H1 (cell line): Measurements from ENCODE around the gene LPCAT1. TPM values are rescaled to one million over a fixed set of nuclear protein-coding genes. Genes with fewer than 3 reads are reported as not detected.

Experiments
- CTCF ChIA-PET: fragments of 300-600 bp; sonication (Branson Sonifier 250); formaldehyde crosslinking; loops from one replicate; lab custom pipeline; 2021; ENCODE audit not compliant: partially characterized antibody; lab: Charles Lee
- POLR2A ChIA-PET: fragments of 300-600 bp; sonication (Branson Sonifier 250); formaldehyde crosslinking; loops from one replicate; lab custom pipeline; 2021; ENCODE audit warnings: inconsistent platforms; ENCODE audit not compliant: partially characterized antibody; lab: Charles Lee
- DNase-seq, 2 experiments: peaks; one replicate each; pipeline versions ENCODE4 v3.0.0 to v3.0.0-alpha.2; 2010 to 2022; ENCODE audit warnings: low spot score in 2 of 2, low read depth in 1 of 2, mixed read lengths in 1 of 2
- FAIRE-seq: peaks from 2 replicates; lab custom pipeline; 2011; peaks lifted over from hg19 to GRCh38; lab: Jason Lieb, UNC
- H2AFZ ChIP-seq: 2 replicates; pipeline ENCODE4 v1.8.1; 2012; ENCODE audit warnings: low read length, inconsistent platforms
- H2AK5ac ChIP-seq: 2 replicates; pipeline ENCODE4 v1.6.1; 2013; ENCODE audit warnings: low read depth, low read length
- H2BK120ac ChIP-seq: replicated peaks from 2 replicates; pipeline ENCODE3; 2013; ENCODE audit warnings: low read depth, low read length, inconsistent platforms
- H2BK12ac ChIP-seq: 2 replicates; pipeline ENCODE4 v1.6.1; 2013; ENCODE audit warnings: low read depth, low read length
- H2BK15ac ChIP-seq: 2 replicates; pipeline ENCODE4 v1.6.1; 2013; ENCODE audit warnings: low read length
- H2BK20ac ChIP-seq: 2 replicates; pipeline ENCODE4 v1.6.1; 2013; ENCODE audit warnings: low read length
- H2BK5ac ChIP-seq: 2 replicates; pipeline ENCODE4 v1.6.1; 2013; ENCODE audit warnings: low read depth, low read length
- H3K14ac ChIP-seq: 2 replicates; pipeline ENCODE4 v1.6.1; 2013; ENCODE audit warnings: inconsistent platforms; ENCODE audit not compliant: insufficient read length
- H3K18ac ChIP-seq: 2 replicates; pipeline ENCODE4 v1.6.1; 2013; ENCODE audit warnings: low read length; ENCODE audit errors: extremely low read depth
- H3K23ac ChIP-seq: 2 replicates; pipeline ENCODE4 v1.6.1; 2013; ENCODE audit warnings: inconsistent platforms; ENCODE audit not compliant: insufficient read length
- H3K23me2 ChIP-seq: 2 replicates; pipeline ENCODE4 v1.6.1; 2013; ENCODE audit warnings: low read depth, low read length
- H3K27ac ChIP-seq: 2 replicates; pipeline ENCODE4 v1.6.1; 2011; ENCODE audit warnings: low read depth, low read length, inconsistent platforms
- H3K27me3 ChIP-seq, 4 experiments: replicated peaks in 1 of 4; 1 replicate in 1 of 4; 2 replicates in 3 of 4; pipeline versions ENCODE4 v1.6.1 to v1.8.1; 2011 to 2013; ENCODE audit warnings: low read length in 3 of 4, mild to moderate bottlenecking in 3 of 4, inconsistent platforms in 2 of 4, mixed read lengths in 2 of 4, moderate library complexity in 1 of 4; ENCODE audit not compliant: control insufficient read depth in 3 of 4, insufficient read depth in 3 of 4; ENCODE audit errors: extremely low read depth in 1 of 4
- H3K36me3 ChIP-seq, 4 experiments: 2 replicates each; pipeline versions ENCODE4 v1.6.1 to v1.8.1; 2011 to 2013; ENCODE audit warnings: mild to moderate bottlenecking in 4 of 4, low read length in 3 of 4, moderate library complexity in 2 of 4, control low read depth in 1 of 4, inconsistent platforms in 1 of 4; ENCODE audit not compliant: insufficient read depth in 4 of 4, control insufficient read depth in 2 of 4
- H3K4ac ChIP-seq: replicated peaks from 2 replicates; pipeline ENCODE3; 2013; ENCODE audit warnings: low read length, low read depth, mixed read lengths, inconsistent platforms; ENCODE audit not compliant: insufficient read length
- H3K4me1 ChIP-seq, 4 experiments: replicated peaks in 1 of 4; 1 replicate in 1 of 4; 2 replicates in 3 of 4; pipeline versions ENCODE4 v1.6.1 to v1.8.1; 2011 to 2013; ENCODE audit warnings: low read length in 3 of 4, inconsistent platforms in 2 of 4, mixed read lengths in 1 of 4; ENCODE audit not compliant: insufficient read depth in 4 of 4, control insufficient read depth in 3 of 4
- H3K4me2 ChIP-seq, 2 experiments: 2 replicates each; pipeline versions ENCODE4 v1.6.1 to v1.8.1; 2011 to 2013; ENCODE audit warnings: low read depth in 2 of 2, low read length in 2 of 2, control low read depth in 1 of 2, inconsistent platforms in 1 of 2, mild to moderate bottlenecking in 1 of 2; ENCODE audit not compliant: insufficient read depth in 1 of 2
- H3K4me3 ChIP-seq, 4 experiments: fragments of 200-600, 300-600 bp in 1 of 4; sonication (generic), shearing (Covaris generic), sonication (Bioruptor Twin) in 1 of 4; 2 replicates each; pipeline versions ENCODE4 v1.5.1 to v1.8.1; 2011 to 2016; ENCODE audit warnings: low read length in 4 of 4, low read depth in 3 of 4, control low read depth in 2 of 4, inconsistent platforms in 2 of 4, mild to moderate bottlenecking in 2 of 4, mixed read lengths in 1 of 4, moderate library complexity in 1 of 4; ENCODE audit not compliant: insufficient read depth in 2 of 4; ENCODE audit errors: extremely low read depth in 1 of 4
- H3K56ac ChIP-seq: replicated peaks from 2 replicates; pipeline ENCODE3; 2013; ENCODE audit warnings: low read depth, mild to moderate bottlenecking, mixed read lengths, low read length, inconsistent platforms; ENCODE audit not compliant: insufficient read length
- H3K79me1 ChIP-seq: 2 replicates; pipeline ENCODE4 v1.6.1; 2013; ENCODE audit warnings: low read depth, low read length, control low read depth
- H3K79me2 ChIP-seq, 2 experiments: 2 replicates each; pipeline versions ENCODE4 v1.6.1 to v1.8.1; 2012 to 2013; ENCODE audit warnings: low read length in 2 of 2, mild to moderate bottlenecking in 2 of 2, inconsistent platforms in 1 of 2; ENCODE audit not compliant: insufficient read depth in 2 of 2, control insufficient read depth in 1 of 2
- H3K9ac ChIP-seq, 4 experiments: replicated peaks in 1 of 4; 1 replicate in 1 of 4; 2 replicates in 3 of 4; pipeline versions ENCODE4 v1.6.1 to v1.8.1; 2011 to 2013; ENCODE audit warnings: low read depth in 3 of 4, low read length in 3 of 4, control low read depth in 2 of 4, mild to moderate bottlenecking in 2 of 4, moderate library complexity in 2 of 4, inconsistent platforms in 1 of 4; ENCODE audit errors: extremely low read depth in 1 of 4
- H3K9me3 ChIP-seq, 2 experiments: 2 replicates each; pipeline versions ENCODE4 v1.6.1 to v1.8.1; 2012 to 2013; ENCODE audit warnings: mild to moderate bottlenecking in 2 of 2, moderate library complexity in 2 of 2, control low read depth in 1 of 2, inconsistent platforms in 1 of 2, low read depth in 1 of 2, low read length in 1 of 2, mixed read lengths in 1 of 2; ENCODE audit not compliant: insufficient read depth in 2 of 2
- H4K20me1 ChIP-seq, 2 experiments: replicated peaks in 1 of 2; 2 replicates each; pipeline versions ENCODE3 to v1.8.1; 2011 to 2013; ENCODE audit warnings: inconsistent platforms in 2 of 2, low read length in 2 of 2, mild to moderate bottlenecking in 1 of 2; ENCODE audit not compliant: insufficient read depth in 2 of 2, control insufficient read depth in 1 of 2
- H4K5ac ChIP-seq: 2 replicates; pipeline ENCODE4 v1.6.1; 2013; ENCODE audit warnings: low read length, low read depth, mixed read lengths, inconsistent platforms; ENCODE audit not compliant: insufficient read length
- H4K8ac ChIP-seq: 2 replicates; pipeline ENCODE4 v1.8.0; 2013; ENCODE audit warnings: mild to moderate bottlenecking, moderate library complexity, low read length, inconsistent platforms; ENCODE audit not compliant: insufficient read depth; ENCODE audit errors: extremely low read depth
- H4K91ac ChIP-seq: replicated peaks from 2 replicates; pipeline ENCODE3; 2013; ENCODE audit warnings: low read length, mixed read lengths, inconsistent platforms; ENCODE audit not compliant: insufficient read length
- HDAC2 ChIP-seq, 2 experiments: fragments of 300-600 bp in 1 of 2; sonication (generic) in 1 of 2; IDR thresholded peaks; 2 replicates each; pipeline ENCODE4 v1.6.1; 2011 to 2012; ENCODE audit warnings: low read depth in 2 of 2, low read length in 2 of 2, mild to moderate bottlenecking in 2 of 2, moderate library complexity in 2 of 2, borderline replicate concordance in 1 of 2, inconsistent platforms in 1 of 2
- SP4 ChIP-seq: IDR thresholded peaks from 2 replicates; pipeline ENCODE4 v1.6.1; 2012; ENCODE audit warnings: low read length, inconsistent platforms
- WGBS, 2 experiments: shearing (Covaris generic) in 1 of 2; methylation state at CpG; one replicate each; pipeline versions ENCODE4 v1.1.6 to v1.1.7; 2013 to 2015; ENCODE audit warnings: low lambda C conversion rate in 2 of 2, mixed read lengths in 2 of 2, inconsistent platforms in 1 of 2, low coverage in 1 of 2, missing lambda C conversion rate in 1 of 2; ENCODE audit not compliant: insufficient replicate concordance in 2 of 2, insufficient coverage in 1 of 2, insufficient read length in 1 of 2; ENCODE audit errors: extremely low coverage in 1 of 2, missing lambda C conversion rate in 1 of 2; 5-methylcytosine and 5-hydroxymethylcytosine counted together
- polyA plus RNA-seq, 7 experiments: library from polyadenylated mRNA; depleted of rRNA in 3 of 7; stranded (reverse) in 5 of 7; unstranded in 2 of 7; fragments of >200 nt in 5 of 7; fragments of 200-250 nt in 2 of 7; gene quantifications; 1 replicate in 5 of 7; 2 replicates in 1 of 7; 4 replicates in 1 of 7; pipeline versions ENCODE4 v1.2.1 to v1.2.3, GENCODE V29; 2011 to 2013; ENCODE audit warnings: missing spikeins in 2 of 7, mixed read lengths in 2 of 7
- total RNA-seq: library from RNA; stranded (reverse); fragmentation: NEBNext Ultra II Directional; extraction: Animal tissue kit (Norgen Biotek cat#: 25700); gene quantifications from 2 replicates; pipeline ENCODE4 v1.2.1, GENCODE V29; 2021
- TF ChIP-seq, protein P1 (sequence below): IDR thresholded peaks from 2 replicates; pipeline ENCODE4 v1.6.1; 2011; ENCODE audit warnings: low read depth, mild to moderate bottlenecking, low read length; ENCODE audit not compliant: insufficient read depth
- TF ChIP-seq, protein P2 (sequence below), 3 experiments: IDR thresholded peaks; 1 replicate in 2 of 3; 2 replicates in 1 of 3; pipeline versions ENCODE4 v1.5.1 to v1.6.1; 2011; ENCODE audit warnings: low read length in 3 of 3, mild to moderate bottlenecking in 3 of 3, inconsistent platforms in 2 of 3, low read depth in 1 of 3, moderate library complexity in 1 of 3; ENCODE audit not compliant: insufficient read depth in 1 of 3; ENCODE audit errors: control extremely low read depth in 1 of 3

Gene LPCAT1
- total and polyA plus RNA-seq, 2 of the 8 experiments (the other 6 are each of a cell fraction or from before 2014, with no cell fraction given): 107 to 260 TPM

GRCh38 chr5:1412163-1412562 is 111.6 kb downstream of the LPCAT1 start:
- Histone ChIP-seq H2BK15ac (no peak overlapping the region), H3K9ac (no peak overlapping the region), H3K27me3 (no peaks in the 10 kb centered on the region), H3K36me3 (no peaks in the 10 kb centered on the region), H4K91ac (no peak overlapping the region), H3K4ac (no peak overlapping the region), H3K18ac (no peak overlapping the region), H4K20me1 (peaks cover 0 to 6% of the 10 kb centered on the region in 2 experiments), H3K4me1 (peaks cover 0 to 14% (median 8%) of the 10 kb centered on the region in 4 experiments; a peak in 5 of 7 replicates), H2AK5ac (no peak overlapping the region), H3K23me2 (0 out of 2 replicates have a peak, but pooled peaks cover 2% of the 10 kb centered on the region), H2BK120ac (no peak overlapping the region), H2BK5ac (no peak overlapping the region), H3K4me2 (no peak overlapping the region), H2AFZ (no peak overlapping the region), H4K5ac (no peak overlapping the region), H3K14ac (no peak overlapping the region), H3K4me3 (no peak overlapping the region), H4K8ac (no peak overlapping the region), H3K79me2 (no peaks in the 10 kb centered on the region), H3K27ac (no peak overlapping the region), H3K23ac (no peak overlapping the region), H3K56ac (no peak overlapping the region), H3K9me3 (no peaks in the 10 kb centered on the region), H2BK20ac (no peak overlapping the region), H3K79me1 (no peaks in the 10 kb centered on the region), H2BK12ac (no peak overlapping the region)
- TF ChIP-seq, protein P1, sequence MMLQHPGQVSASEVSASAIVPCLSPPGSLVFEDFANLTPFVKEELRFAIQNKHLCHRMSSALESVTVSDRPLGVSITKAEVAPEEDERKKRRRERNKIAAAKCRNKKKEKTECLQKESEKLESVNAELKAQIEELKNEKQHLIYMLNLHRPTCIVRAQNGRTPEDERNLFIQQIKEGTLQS: no peak
- TF ChIP-seq HDAC2 (IDR thresholded peaks at IDR 0.05; ENCODE audit: borderline replicate concordance in 1 of 2, low read depth in 2 of 2, low read length in 2 of 2) (no peak), SP4 (no peak)
- TF ChIP-seq, protein P2, sequence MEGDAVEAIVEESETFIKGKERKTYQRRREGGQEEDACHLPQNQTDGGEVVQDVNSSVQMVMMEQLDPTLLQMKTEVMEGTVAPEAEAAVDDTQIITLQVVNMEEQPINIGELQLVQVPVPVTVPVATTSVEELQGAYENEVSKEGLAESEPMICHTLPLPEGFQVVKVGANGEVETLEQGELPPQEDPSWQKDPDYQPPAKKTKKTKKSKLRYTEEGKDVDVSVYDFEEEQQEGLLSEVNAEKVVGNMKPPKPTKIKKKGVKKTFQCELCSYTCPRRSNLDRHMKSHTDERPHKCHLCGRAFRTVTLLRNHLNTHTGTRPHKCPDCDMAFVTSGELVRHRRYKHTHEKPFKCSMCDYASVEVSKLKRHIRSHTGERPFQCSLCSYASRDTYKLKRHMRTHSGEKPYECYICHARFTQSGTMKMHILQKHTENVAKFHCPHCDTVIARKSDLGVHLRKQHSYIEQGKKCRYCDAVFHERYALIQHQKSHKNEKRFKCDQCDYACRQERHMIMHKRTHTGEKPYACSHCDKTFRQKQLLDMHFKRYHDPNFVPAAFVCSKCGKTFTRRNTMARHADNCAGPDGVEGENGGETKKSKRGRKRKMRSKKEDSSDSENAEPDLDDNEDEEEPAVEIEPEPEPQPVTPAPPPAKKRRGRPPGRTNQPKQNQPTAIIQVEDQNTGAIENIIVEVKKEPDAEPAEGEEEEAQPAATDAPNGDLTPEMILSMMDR (IDR thresholded peaks at IDR 0.05; ENCODE audit: control extremely low read depth in 1 of 3, insufficient read depth in 1 of 3, low read depth in 1 of 3, low read length in 3 of 3): no peak
- no peak for DNase-seq
- no peak for FAIRE-seq
- ChIA-PET CTCF (interaction anchor here (0.6 kb wide), 1 partner anchor 719 kb away, joined by 3 read pairs; no protein-coding TSS in a partner anchor), POLR2A (interaction anchor here (0.6 to 0.9 kb wide), 2 partner anchors 33 to 118 kb away, joined by 3 to 4 read pairs; partner anchors contain the start of gene TERT)
- WGBS, 2 experiments: 82% methylated on average over 16 of the region's 16 CpGs; no CpG with 5 or more reads in 1 of the 2 experiments
